NCI-H1930 (cell line): ENCODE data around the gene PPIL4.

Source experiments
- DNase-seq, 2 experiments: peaks; one replicate each; lab custom pipeline; 2025; lab: John Stamatoyannopoulos, UW

Gene PPIL4, protein sequence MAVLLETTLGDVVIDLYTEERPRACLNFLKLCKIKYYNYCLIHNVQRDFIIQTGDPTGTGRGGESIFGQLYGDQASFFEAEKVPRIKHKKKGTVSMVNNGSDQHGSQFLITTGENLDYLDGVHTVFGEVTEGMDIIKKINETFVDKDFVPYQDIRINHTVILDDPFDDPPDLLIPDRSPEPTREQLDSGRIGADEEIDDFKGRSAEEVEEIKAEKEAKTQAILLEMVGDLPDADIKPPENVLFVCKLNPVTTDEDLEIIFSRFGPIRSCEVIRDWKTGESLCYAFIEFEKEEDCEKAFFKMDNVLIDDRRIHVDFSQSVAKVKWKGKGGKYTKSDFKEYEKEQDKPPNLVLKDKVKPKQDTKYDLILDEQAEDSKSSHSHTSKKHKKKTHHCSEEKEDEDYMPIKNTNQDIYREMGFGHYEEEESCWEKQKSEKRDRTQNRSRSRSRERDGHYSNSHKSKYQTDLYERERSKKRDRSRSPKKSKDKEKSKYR

GRCh38 chr6:149545754-149546471, at the start of gene PPIL4:
TSS of gene PPIL4 (minus strand) at chr6:149546043. CDS start at chr6:149546005, 38 bp downstream.
- DNase-seq = peak; percentile 67 to 85

DNA sequence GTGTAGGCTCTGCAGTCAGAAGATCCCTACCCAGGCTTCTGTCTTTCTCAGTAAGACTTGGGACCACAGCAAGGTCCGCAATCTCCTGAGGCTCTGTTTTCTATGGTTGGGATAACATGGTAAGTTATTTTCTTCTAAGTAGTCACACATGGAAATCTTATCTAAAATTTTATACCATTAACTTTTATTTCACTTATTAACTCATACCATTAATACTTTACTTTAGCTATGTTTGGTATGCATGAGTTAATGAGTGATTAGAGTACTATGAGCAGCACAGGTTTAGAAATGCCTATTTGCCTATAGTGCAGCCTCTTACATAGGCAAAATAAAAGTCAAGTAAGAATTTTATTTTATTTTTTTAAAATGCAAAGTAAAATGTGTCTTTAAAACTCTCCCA, 47.6 kb upstream of the PPIL4 start:
- no peak for DNase-seq

DNA sequence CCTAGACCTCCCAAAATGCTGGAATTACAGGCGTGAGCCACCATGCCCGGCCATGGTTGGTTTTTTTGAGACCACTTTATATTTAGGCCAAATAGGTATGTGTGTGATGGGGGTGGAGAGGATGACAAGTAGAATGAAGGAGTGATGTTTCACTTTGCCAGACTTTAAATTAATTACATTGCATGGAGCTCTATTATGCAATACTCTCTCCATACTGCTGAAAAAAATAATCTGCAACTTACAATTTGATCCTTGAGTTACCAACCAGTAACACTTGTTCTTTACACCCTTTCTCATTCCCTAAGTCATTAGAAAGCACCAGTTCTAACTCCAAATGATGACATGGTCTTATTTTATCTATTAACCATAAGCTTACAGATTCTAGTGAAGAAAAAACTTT, 47.1 kb upstream of the PPIL4 start:
- DNase-seq = no peak

- no peak for DNase-seq
Observed at GRCh38 chr6:149586149-149586548, 40.3 kb upstream of the PPIL4 start.

- no peak for DNase-seq
Observed at GRCh38 chr6:149581349-149581748, 35.5 kb upstream of the PPIL4 start.

GRCh38 chr6:149580880-149581279, 35.0 kb upstream of the PPIL4 start:
- no peak for DNase-seq

- no peak for DNase-seq
Observed at GRCh38 chr6:149567945-149568585, 22.2 kb upstream of the PPIL4 start.

DNA sequence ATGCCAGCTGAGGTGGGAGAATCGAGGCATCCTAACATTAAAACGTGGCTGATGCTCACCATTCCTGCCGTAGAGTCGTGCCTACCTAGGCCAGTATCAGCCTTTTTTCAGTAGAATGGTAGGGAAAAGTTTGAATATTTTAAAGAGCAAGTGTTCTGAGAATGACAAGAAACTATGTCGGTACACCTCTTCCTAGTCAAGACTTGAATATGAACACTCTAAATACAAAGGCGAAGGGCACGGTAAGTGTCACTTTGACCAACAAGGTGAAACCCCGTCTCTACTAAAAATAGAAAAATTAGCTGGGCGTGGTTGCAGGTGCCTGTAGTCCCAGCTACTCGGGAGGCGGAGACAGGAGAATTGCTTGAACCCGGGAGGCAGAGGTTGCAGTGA, 21.3 kb upstream of the PPIL4 start:
- no peak for DNase-seq

GRCh38 chr6:149566410-149567193, 20.8 kb upstream of the PPIL4 start:
- no peak for DNase-seq

DNA sequence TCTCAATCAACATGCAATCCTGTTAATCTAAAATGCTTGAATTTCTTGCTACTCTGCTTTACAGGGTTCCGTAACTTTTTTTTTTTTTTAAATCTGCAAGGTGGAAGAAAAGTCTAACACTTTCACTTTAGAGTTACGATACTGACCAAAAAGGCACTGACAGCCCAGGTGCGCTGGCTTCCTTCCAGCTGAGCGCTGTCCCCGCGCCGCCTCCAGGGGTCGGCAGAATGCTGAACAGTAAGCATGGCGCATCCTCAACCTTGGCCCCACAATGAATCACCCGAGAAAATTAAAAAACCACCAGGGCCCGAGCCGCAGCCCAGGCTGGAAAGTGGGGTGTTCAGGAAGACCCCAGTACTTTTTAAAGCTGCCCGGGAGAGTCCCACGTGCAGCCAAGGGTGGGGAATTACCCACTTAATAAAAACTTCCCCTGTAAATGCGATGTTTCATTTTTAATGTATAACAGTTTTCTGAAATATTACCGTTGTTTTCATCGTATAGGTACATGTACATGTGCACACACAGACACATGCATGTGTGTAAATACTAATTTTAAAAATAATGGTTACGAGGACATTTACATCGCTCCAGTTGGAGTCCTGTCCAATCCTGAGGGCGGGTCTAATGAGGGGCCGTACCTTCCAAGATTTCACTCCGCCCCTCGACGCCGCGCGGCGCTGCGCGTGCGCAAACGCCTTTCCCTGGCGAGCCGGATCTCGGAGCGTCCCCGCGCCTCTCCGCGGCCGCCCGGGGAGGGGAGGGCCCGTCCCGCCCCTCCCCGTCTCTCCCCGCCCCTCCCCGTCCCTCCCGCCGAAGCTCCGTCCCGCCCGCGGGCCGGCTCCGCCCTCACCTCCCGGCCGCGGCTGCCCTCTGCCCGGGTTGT, 19.9 kb upstream of the PPIL4 start, which contains the start of gene GINM1:
Gene GINM1 (plus strand): TSS at position 849 of the 883 bp plus-strand sequence. CDS start 40 bp downstream, outside the sequence.
- peak; percentile 82 to 90 for DNase-seq

- DNase-seq = no peak
Observed at GRCh38 chr6:149563928-149564325, 18.1 kb upstream of the PPIL4 start.

DNA sequence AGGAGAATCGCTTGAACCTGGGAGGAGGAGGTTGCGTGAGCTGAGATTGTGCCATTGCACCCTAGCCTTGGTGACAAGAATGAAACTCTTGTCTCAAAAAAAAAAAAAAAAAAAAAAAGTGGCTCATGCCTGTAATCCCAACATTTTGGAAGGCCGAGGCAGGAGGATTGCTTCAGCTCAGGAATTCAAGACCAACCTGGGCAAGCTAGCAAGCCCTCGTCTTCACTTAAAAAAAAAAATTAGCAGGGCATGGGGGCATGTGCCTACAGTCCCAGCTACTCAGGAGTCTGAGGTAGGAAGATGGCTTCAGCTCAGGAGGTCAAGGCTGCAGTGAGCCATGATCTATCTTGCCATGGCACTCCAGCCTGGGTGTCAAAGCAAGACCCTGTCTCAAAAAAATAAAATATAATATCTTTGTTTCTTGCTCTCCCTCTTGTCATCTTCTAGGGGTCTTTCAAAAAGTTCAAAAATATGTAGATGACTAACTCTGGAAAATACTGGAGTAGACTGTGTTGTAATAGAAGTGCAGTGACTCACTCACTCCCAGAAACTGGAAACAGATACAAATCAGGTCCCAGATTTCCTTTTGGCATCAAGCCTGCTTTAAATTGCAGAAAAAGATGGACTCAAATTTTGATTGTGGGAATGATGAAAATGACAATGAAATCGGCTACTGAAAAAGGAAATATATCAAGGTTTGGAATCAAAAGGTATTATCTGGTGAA, 17.5 kb upstream of the PPIL4 start:
- no peak for DNase-seq

- no peak for DNase-seq
Observed at GRCh38 chr6:149560736-149561135, 14.9 kb upstream of the PPIL4 start.

- no peak for DNase-seq
Observed at GRCh38 chr6:149559389-149559788, 13.5 kb upstream of the PPIL4 start.

- no peak for DNase-seq
Observed at GRCh38 chr6:149558029-149558428, 12.2 kb upstream of the PPIL4 start.

- DNase-seq = no peak
Observed at GRCh38 chr6:149551920-149552319, 6.1 kb upstream of the PPIL4 start.

- no peak for DNase-seq
Observed at GRCh38 chr6:149545258-149545753, 537 bp downstream of the PPIL4 start.

- DNase-seq = no peak
Observed at GRCh38 chr6:149544646-149545257, 1.1 kb downstream of the PPIL4 start.

GRCh38 chr6:149541139-149541538, 4.7 kb downstream of the PPIL4 start:
- DNase-seq = no peak
